ENCODE data around the gene DPP9.

The DPP9 gene

DNA sequence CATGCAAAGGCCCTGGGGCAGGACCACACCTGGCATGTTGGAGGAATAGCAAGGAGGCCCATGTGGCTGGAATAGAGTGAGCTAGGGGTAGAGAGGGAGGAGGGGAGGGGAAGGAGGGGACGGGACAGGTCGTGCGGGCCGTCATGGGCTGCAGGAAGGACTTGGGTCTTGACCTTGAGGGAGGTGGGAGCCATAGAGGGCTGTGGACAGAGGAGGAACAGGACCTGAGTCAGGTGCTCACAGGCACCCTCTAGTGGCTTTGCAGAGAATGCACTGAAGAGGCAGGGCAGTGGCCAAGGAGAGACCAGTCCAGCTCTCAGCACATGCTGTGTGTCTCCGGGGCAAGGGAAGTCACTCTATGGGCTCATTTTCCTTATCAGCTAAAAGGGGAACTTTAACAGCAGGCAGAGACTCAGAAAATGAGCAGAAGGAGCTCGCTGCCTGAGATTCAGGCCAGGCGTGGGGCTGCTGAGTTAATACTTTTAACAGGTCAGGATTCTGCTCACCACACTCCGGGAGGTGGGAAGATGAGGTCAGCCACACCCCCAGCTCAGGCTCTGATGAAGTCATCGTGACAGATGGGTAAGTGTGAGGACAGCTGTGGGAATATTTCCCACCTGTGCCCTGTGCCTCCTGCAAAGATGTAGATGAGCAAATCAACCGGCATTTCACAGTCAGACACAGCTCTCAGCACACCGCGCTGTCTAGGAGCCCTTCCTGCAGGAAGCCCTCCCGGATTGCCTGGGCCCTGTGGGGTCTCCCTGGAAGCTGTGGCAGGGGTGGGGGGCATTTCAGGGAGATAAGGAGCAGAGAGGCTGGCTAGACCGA, 90.3 kb downstream of the DPP9 start:
- DNase-seq (ENCODE audit: insufficient read length, low spot score), result no peak
- no peak for FAIRE-seq
- TF ChIP-seq, protein P1, sequence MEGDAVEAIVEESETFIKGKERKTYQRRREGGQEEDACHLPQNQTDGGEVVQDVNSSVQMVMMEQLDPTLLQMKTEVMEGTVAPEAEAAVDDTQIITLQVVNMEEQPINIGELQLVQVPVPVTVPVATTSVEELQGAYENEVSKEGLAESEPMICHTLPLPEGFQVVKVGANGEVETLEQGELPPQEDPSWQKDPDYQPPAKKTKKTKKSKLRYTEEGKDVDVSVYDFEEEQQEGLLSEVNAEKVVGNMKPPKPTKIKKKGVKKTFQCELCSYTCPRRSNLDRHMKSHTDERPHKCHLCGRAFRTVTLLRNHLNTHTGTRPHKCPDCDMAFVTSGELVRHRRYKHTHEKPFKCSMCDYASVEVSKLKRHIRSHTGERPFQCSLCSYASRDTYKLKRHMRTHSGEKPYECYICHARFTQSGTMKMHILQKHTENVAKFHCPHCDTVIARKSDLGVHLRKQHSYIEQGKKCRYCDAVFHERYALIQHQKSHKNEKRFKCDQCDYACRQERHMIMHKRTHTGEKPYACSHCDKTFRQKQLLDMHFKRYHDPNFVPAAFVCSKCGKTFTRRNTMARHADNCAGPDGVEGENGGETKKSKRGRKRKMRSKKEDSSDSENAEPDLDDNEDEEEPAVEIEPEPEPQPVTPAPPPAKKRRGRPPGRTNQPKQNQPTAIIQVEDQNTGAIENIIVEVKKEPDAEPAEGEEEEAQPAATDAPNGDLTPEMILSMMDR (IDR thresholded peaks at IDR 0.05; ENCODE audit: insufficient read depth, missing control alignments), result peak; percentile 74
